Peyer's patch (tissue), 4 donors: ENCODE measurements around the gene PHOSPHO1.

Experiments
- CTCF ChIP-seq, 6 experiments: fragments of 450-650 bp in 4 of 6; fragments of 200-600 bp in 2 of 6; sonication (generic) in 1 of 6; IDR thresholded peaks; one replicate each; pipeline ENCODE4 v1.5.1; 2017 to 2019; ENCODE audit warnings: antibody characterized with exemption in 6 of 6, mild to moderate bottlenecking in 3 of 6, moderate library complexity in 1 of 6
- POLR2A ChIP-seq, 2 donors: fragments of 450-650 bp; IDR thresholded peaks; one replicate each; pipeline ENCODE4 v1.5.1; 2017; ENCODE audit warnings: antibody characterized with exemption in 2 of 2, mild to moderate bottlenecking in 2 of 2, moderate library complexity in 2 of 2

DNA sequence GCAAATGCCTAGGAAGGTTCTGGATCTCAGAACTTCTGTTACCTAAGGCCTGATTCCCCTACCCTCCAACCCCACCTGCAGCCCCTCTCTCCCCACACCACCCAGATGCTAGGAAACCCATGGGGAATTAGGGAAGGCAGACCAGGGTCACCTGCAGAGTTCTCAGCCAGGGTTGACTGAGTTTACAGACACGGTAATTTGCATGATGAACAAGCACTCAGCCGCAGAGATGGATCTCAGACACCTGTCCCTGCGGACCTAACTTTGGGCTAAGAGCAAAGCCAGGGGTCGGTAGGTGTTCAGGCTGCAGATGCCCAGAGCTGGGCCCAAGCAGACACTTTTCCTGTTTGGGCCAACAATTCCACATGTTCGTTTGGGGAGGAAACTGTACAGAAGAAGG lies 17.2 kb downstream of the PHOSPHO1 start:
- TF ChIP-seq CTCF (IDR thresholded peaks at IDR 0.05) (no peak), POLR2A (IDR thresholded peaks at IDR 0.05) (no peak)
